Transverse colon (tissue), 4 donors: ENCODE measurements around the gene SERTAD1. TPM values are rescaled to one million over a fixed set of nuclear protein-coding genes. Genes with fewer than 3 reads are reported as not detected.

Source experiments
- DNase-seq: peaks from one replicate; pipeline ENCODE4 v3.0.0-alpha.2; 2019
- H3K27ac ChIP-seq, 4 donors: fragments of 200-600 bp; sonication (generic); 2 replicates each; pipeline ENCODE4 v1.5.1; 2016 to 2018; ENCODE audit warnings: inconsistent platforms in 4 of 4
- H3K27me3 ChIP-seq: fragments of 200-600 bp; sonication (generic); 2 replicates; pipeline ENCODE4 v1.5.1; 2017; ENCODE audit warnings: inconsistent platforms
- H3K36me3 ChIP-seq, 4 donors: fragments of 200-600 bp; sonication (generic); 2 replicates each; pipeline ENCODE4 v1.5.1; 2017 to 2019; ENCODE audit warnings: inconsistent platforms in 4 of 4
- H3K4me1 ChIP-seq, 4 donors: fragments of 200-600 bp; sonication (generic); 2 replicates each; pipeline ENCODE4 v1.5.1; 2017 to 2020; ENCODE audit warnings: inconsistent platforms in 4 of 4
- H3K4me3 ChIP-seq, 4 donors: fragments of 200-600 bp; sonication (generic); 1 replicate in 1 of 4; 2 replicates in 3 of 4; pipeline versions ENCODE4 v1.5.1 to v1.6.1; 2017 to 2019; ENCODE audit warnings: inconsistent platforms in 4 of 4
- H3K9me3 ChIP-seq, 2 donors: fragments of 200-600 bp; sonication (generic); 2 replicates each; pipeline ENCODE4 v1.5.1; 2017 to 2019; ENCODE audit warnings: inconsistent platforms in 2 of 2
- EP300 ChIP-seq: sonication (generic); formaldehyde crosslinking; IDR thresholded peaks from one replicate; pipeline ENCODE4 v1.6.1; 2017; ENCODE audit warnings: antibody characterized with exemption, low read depth
- POLR2A ChIP-seq: fragments of 450-650 bp; IDR thresholded peaks from one replicate; pipeline ENCODE4 v1.6.1; 2016; ENCODE audit warnings: antibody characterized with exemption, mild to moderate bottlenecking, moderate library complexity
- POLR2AphosphoS5 ChIP-seq, 3 donors: sonication (generic); formaldehyde crosslinking; IDR thresholded peaks; one replicate each; pipeline ENCODE4 v1.6.1; 2016; ENCODE audit warnings: antibody characterized with exemption in 3 of 3
- WGBS, 2 donors: methylation state at CpG; one replicate each; pipeline ENCODE4 v1.1.5; 2018; ENCODE audit warnings: low coverage in 1 of 2; 5-methylcytosine and 5-hydroxymethylcytosine counted together
- in situ Hi-C, 4 donors: fragments of 200-750 bp; cut with MboI; loops; one replicate each; pipeline versions ENCODE4 v1.15.0 to v1.15.1; 2017; ENCODE audit warnings: low sequenced_read_pairs in 3 of 4, low pct_ligation_motif_present in 1 of 4, low pct_unique_long_range_greater_than_20kb in 1 of 4
- intact Hi-C: fragments of 100-400 bp; cut with DNase I; formaldehyde crosslinking; loops from one replicate; pipeline ENCODE4 v1.15.1; 2023; ENCODE audit warnings: low total_unique reads
- total RNA-seq, 4 donors: library from RNA; depleted of rRNA; stranded (reverse); fragments of >200 nt; gene quantifications; one replicate each; pipeline ENCODE4 v1.1.0, GENCODE V29; 2016
- TF ChIP-seq, protein P1 (sequence below), 5 experiments: fragments of 200-600 bp in 3 of 5; fragments of 450-650 bp in 2 of 5; sonication (generic) in 3 of 5; IDR thresholded peaks; 1 replicate in 2 of 5; 2 replicates in 3 of 5; pipeline ENCODE4 v1.5.1; 2016 to 2017; ENCODE audit warnings: antibody characterized with exemption in 5 of 5, inconsistent platforms in 3 of 5, mild to moderate bottlenecking in 2 of 5, moderate library complexity in 1 of 5

SERTAD1 gene
- total RNA-seq, 4 donors from 2014 or later = 2.6 to 30.3 (median 18.4) TPM

DNA sequence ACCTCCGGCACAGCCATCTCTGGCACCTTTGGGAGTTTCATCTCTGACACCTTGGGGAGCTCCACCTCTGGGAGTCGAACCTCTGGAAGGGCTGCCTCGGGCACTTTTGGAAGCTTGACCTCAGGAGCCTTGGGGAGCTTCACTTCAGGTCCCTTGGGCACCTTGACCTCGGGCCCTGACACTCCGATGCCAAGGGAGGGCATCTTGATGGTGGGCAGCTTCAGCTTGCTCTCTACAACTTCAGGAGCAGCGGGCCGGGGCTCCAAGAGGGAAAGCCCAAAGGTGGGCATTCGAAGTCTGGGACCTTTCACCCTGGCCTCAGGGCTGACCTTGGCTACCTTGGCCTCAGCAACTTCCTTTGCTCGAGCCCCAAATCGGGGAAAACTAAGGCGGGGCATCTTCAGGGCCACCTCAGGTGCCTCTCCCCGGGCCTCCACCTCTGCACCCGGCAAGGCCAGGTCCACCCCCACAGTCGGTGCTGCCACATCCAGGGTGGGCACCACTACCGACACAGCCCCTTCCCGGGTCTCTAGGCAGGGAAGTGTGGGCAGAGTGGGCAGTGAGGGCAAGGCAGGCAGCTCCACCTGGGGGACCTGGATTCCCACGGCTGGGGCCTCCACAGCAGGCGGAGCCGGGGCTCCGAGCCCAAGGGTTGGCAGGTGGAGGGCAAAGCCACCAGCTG lies 28.8 kb downstream of the SERTAD1 start:
- in situ Hi-C loops = no loop called here
- 88% methylated on average over 20 of the region's 20 CpGs; no CpG with 5 or more reads in 1 of the 2 donors for WGBS, 2 donors
- no peaks in the 10 kb centered on the region for H3K9me3 ChIP-seq
- intact Hi-C loops = no loop called here
- H3K27ac ChIP-seq = no peak overlapping the region
- TF ChIP-seq EP300 (no peak), POLR2A (no peak), POLR2AphosphoS5 (IDR thresholded peaks at IDR 0.05) (no peak)
- TF ChIP-seq, protein P1, sequence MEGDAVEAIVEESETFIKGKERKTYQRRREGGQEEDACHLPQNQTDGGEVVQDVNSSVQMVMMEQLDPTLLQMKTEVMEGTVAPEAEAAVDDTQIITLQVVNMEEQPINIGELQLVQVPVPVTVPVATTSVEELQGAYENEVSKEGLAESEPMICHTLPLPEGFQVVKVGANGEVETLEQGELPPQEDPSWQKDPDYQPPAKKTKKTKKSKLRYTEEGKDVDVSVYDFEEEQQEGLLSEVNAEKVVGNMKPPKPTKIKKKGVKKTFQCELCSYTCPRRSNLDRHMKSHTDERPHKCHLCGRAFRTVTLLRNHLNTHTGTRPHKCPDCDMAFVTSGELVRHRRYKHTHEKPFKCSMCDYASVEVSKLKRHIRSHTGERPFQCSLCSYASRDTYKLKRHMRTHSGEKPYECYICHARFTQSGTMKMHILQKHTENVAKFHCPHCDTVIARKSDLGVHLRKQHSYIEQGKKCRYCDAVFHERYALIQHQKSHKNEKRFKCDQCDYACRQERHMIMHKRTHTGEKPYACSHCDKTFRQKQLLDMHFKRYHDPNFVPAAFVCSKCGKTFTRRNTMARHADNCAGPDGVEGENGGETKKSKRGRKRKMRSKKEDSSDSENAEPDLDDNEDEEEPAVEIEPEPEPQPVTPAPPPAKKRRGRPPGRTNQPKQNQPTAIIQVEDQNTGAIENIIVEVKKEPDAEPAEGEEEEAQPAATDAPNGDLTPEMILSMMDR (IDR thresholded peaks at IDR 0.05) = no peak
- DNase-seq = no peak
- H3K4me1 ChIP-seq = no peaks in the 10 kb centered on the region
- no peaks in the 10 kb centered on the region for H3K36me3 ChIP-seq
- no peak overlapping the region for H3K4me3 ChIP-seq
- H3K27me3 ChIP-seq = no peaks in the 10 kb centered on the region

DNA sequence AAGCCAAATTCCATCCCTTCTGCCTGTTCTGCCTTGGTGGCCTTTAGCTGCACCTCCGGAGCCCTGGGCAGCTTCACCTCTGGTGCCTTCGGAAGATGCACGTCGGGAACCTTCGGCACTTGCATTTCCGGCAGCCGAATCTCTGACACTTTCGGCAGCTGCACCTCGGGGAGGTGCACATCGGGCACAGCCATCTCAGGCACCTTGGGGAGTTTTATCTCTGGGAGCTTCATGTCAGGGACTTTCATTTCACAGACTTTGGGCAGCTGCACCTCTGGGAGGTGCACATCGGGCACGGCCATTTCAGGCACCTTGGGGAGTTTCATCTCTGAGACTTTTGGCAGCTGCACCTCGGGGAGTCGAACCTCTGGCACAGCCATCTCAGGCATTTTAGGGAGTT lies 29.8 kb downstream of the SERTAD1 start:
- no peak overlapping the region for H3K27ac ChIP-seq
- in situ Hi-C loops = no loop called here
- TF ChIP-seq POLR2AphosphoS5 (IDR thresholded peaks at IDR 0.05) (no peak), EP300 (no peak)
- H3K4me3 ChIP-seq = no peak overlapping the region
- no peaks in the 10 kb centered on the region for H3K27me3 ChIP-seq
- no peaks in the 10 kb centered on the region for H3K9me3 ChIP-seq
- DNase-seq = no peak
- intact Hi-C loops = no loop called here
- H3K36me3 ChIP-seq = no peaks in the 10 kb centered on the region
- H3K4me1 ChIP-seq = no peaks in the 10 kb centered on the region
- 81 to 98% methylated on average over 7 to 14 of the region's 14 CpGs for WGBS, 2 donors

DNA sequence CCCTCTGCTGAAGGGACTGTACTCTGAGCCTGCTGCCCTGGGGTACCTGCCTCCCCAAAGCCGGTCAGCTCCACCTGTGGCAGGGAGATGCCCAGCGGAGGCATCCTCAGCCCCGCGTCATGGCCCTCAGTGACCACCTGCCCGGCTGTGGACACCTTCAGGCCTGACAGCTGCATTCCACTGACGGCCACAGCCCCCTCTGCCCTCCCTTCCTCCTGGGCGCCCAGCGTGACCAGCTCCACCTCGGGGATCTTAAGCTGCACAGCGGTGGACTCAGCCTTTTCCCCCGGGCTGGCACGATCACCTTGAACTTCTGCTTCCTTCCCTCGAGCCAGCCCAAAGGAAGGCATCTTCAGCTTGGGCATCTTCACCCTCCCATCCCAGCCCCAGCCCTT lies 31.0 kb downstream of the SERTAD1 start:
- TF ChIP-seq POLR2AphosphoS5 (IDR thresholded peaks at IDR 0.05) = no peak
- TF ChIP-seq, protein P1 (IDR thresholded peaks at IDR 0.05) = no peak
- TF ChIP-seq POLR2A = no peak
- TF ChIP-seq EP300 = no peak
- H3K27ac ChIP-seq = no peak overlapping the region
- in situ Hi-C loops = no loop called here
- intact Hi-C loops = no loop called here
- no peaks in the 10 kb centered on the region for H3K9me3 ChIP-seq
- no peaks in the 10 kb centered on the region for H3K4me1 ChIP-seq
- H3K4me3 ChIP-seq = no peak overlapping the region
- H3K36me3 ChIP-seq = no peaks in the 10 kb centered on the region
- H3K27me3 ChIP-seq = no peaks in the 10 kb centered on the region
- 70% methylated on average over 12 of the region's 13 CpGs; no CpG with 5 or more reads in 1 of the 2 donors for WGBS, 2 donors
- DNase-seq = no peak

DNA sequence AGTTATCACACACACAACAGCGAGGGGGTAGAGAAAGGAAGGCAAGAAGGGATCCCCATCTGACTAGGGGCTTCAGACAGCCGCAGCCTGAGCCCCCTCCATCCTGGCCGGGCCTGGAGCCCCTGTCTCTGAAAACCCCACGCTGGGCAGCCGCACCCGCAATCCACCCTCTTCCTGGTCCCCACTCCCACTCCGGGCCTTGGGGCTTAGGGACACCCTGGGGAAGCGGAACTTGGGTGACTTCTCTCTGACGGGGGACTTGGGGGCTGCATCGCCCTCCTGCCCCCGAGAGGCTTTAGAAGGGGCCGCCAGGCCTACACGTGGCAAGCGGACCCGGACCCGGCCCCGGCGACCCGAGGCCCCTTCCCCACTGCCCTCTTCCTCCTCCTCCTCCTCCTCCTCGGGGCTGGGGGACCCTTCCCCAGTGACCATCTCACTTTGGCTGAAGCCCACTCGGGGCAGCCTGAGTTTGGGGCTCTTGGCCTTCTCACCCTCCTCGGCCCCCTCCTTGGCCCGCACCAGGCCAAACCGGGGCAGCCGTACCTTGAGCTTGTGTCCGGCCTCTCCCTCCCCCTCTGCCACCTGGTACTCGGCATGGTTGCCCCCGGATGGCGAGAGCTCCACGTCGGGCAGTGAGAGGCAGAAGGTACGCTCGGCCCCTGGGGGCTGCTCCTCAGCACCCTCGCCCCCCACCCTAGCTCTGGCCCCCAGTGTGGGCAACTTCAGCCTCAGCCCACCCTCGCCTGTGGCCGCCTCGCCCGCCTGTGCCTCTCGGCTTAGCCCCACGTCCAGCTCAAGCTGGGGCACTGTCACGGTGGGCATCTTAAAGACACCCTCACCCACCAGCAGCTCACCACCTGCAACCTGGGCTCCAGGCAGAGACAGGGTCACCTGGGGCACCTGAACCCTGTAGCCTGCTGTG lies 31.6 kb downstream of the SERTAD1 start:
- no peaks in the 10 kb centered on the region for H3K4me1 ChIP-seq
- in situ Hi-C loops (no loop called here), intact Hi-C loops (no loop called here)
- no peaks in the 10 kb centered on the region for H3K9me3 ChIP-seq
- no peak for DNase-seq
- H3K4me3 ChIP-seq = no peak overlapping the region
- no peaks in the 10 kb centered on the region for H3K27me3 ChIP-seq
- TF ChIP-seq POLR2AphosphoS5 (IDR thresholded peaks at IDR 0.05) = no peak
- TF ChIP-seq, protein P1 (IDR thresholded peaks at IDR 0.05) = no peak
- TF ChIP-seq POLR2A = no peak
- TF ChIP-seq EP300 = no peak
- 87 to 91% methylated on average over 3 to 40 of the region's 41 CpGs for WGBS, 2 donors
- no peak overlapping the region for H3K27ac ChIP-seq
- H3K36me3 ChIP-seq = no peaks in the 10 kb centered on the region
